ENCODE measurements around the gene CTTNBP2.

Gene CTTNBP2

DNA sequence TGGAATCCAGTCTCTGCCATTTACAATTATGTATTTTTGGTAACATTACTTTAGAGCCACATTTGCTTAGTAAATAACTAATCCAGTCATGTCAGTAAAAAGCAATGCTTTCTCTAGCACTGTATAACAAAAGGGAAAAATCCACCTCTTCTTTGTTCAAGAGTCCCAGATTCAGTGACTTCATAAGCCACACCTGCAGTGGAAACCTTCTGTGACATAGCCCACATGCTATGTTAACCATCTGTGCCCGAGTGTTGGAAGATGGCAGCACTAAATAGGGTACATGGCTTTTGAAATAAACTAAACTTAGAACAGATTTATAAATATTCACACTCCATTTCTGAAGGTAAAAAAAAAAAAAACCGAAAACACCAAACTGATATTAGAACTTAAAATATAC, 83.0 kb downstream of the CTTNBP2 start:
- no peak for DNase-seq (ENCODE audit: low read depth, low spot score)

GRCh38 chr7:117785431-117785830, 87.8 kb downstream of the CTTNBP2 start:
- DNase-seq (ENCODE audit: low read depth, low spot score), result no peak

- DNase-seq (ENCODE audit: low read depth, low spot score), result no peak
These were observed 88.9 kb downstream of the CTTNBP2 start for GRCh38 chr7:117784315-117784714.

DNA sequence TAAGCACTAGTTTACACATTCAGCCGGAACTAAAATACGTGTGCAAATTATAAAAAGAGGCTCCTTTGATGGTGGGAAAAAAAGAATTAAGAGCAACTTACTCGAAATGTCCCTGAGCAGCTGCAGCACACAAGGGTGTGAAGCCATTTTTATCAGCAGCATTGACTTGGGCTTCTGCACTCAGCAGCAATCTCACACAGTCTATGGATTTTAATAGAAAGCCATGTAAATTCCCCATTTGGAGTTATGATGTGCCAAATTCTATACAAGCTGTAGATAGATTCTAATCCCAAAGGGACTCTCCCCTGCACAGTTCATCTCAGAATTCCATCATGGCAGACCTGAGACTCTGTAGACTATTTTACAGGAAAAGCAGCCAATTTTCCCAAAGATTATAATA, 90.5 kb downstream of the CTTNBP2 start:
- DNase-seq (ENCODE audit: low read depth, low spot score), result no peak

DNA sequence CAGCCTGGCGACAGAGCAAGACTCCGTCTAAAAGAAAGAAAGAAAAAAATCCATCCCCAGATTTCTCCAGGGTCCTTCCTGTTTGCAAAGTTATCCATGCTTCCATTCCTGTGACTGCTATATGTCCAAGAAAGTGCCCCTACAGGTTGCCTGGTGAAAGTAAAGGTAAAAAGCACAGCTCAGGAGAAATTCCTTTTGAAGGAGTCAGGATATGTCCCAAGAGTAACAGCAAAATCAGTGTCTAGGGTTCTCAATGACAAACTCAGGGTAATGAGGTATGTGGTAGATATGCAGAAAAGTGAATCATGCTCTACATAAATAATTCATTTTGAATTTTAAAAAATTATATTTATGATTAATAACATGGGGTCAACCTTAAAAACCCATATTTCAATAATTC, 91.5 kb downstream of the CTTNBP2 start:
- DNase-seq (ENCODE audit: low read depth, low spot score), result no peak

DNA sequence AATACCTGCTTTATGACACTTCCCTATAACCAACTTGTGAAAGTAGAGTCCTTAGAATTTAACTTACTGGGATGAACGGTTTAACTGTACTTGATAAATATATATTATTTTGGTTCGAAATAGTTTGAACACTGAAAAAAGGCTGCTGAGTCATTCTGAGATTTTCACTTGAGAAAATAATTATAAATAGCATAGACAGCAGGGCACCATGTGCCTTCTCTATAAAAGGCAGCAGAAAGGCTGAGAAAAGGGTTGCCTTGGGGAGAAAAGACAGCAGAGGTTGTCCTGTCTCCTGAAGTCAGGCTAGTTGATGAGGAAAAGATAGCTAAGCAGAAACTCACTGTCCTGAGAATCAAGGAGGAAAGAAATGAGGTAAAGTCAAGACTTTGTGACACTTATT, 92.4 kb downstream of the CTTNBP2 start:
- no peak for DNase-seq (ENCODE audit: low read depth, low spot score)

GRCh38 chr7:117777335-117778142, 95.7 kb downstream of the CTTNBP2 start:
- no peak for DNase-seq (ENCODE audit: low read depth, low spot score)

GRCh38 chr7:117776224-117776623, 97.0 kb downstream of the CTTNBP2 start:
- no peak for DNase-seq (ENCODE audit: low read depth, low spot score)

DNA sequence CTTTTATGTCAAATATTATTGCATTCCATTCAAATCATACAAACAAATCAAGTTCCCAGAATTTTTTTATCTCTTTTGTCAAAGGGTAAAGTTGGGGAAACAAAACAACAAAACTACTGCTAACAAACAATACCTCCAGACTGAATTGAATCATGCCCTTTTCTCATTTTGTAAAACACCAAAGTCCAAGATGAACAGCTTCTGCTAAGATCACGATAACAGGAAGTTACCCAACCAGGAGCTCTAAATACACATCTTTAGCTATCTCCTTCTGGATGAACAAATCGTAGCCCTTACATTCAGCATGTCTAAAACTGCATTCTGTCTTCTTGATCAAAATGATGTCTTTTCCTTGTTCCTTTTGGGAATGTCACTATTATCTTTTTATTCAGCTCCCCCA, 97.4 kb downstream of the CTTNBP2 start:
- no peak for DNase-seq (ENCODE audit: low read depth, low spot score)

DNA sequence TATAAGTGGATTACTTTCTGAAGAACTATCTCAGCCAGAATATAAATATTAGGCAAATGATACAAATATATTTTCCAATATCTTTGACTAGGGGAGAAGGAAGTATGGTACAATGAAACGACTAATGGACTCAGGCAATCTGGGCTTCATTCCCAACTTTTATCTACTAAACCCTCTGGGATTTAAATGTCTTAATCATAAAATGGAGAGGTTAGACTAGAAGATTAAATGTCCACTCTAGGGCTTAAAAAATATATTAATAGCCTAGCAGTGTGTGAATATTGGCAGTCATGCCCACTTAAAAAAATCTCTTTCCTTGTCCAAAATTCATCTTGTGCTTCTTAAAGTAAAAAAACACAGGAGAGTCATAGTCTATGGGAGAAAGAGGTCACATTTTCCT, 98.3 kb downstream of the CTTNBP2 start:
- no peak for DNase-seq (ENCODE audit: low read depth, low spot score)

DNA sequence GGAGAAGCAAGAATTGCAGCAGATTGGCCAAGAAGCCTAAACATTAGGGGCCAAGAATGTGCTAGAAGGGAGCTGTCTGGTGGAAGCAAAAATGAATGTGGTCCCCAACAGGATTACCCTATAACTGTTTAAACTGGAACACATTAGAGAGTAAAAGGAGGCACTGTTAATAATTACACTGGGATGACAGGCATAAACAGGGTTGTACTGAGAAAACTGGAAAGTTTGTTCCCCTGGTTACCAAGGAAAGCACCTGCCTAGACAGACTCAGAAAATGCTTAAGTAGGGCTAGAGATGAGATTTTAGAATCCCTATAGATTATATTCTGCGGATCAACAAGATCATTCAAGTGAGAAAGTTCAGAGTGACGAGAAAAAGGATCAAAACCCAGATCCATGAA, 100.8 kb downstream of the CTTNBP2 start:
- no peak for DNase-seq (ENCODE audit: low read depth, low spot score)

DNA sequence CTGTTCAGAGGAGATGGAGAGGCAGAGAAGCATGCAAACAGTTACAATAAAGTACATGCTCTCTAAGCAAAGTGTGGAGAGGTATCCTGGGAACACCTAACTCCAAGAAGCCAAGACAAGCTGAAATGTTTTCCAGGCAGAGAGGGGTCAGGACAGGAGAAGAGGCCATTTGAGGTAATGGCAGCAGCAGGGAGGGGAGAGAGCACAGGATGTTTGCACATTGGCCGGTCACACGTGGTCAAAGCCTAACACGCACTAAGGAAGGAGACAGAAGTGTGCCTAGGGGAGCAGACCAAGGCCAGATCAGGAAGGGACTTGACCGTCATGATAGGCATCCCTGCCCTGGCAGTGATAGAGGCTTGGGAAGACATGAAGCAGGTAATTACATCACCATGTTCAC, 101.5 kb downstream of the CTTNBP2 start:
- no peak for DNase-seq (ENCODE audit: low read depth, low spot score)

DNA sequence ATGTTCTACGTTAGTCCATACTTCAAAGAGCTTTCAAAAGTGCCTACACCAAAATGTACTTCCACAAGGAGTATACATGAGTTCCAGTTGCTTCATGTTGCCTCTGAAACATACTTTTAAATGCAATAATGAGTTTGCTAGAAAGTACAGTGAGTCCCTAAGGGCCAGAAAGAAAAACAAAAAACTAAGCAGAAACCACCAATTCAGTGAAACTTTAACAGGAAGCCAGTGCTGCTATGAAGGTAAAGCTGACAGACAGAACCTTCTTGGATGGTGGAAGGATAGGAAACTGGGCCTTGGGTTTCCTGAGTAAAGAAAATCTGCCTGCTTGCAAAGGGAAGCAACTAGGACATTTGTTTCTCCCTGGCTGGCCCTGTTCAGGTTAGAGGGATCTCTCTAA, 104.2 kb downstream of the CTTNBP2 start:
- no peak for DNase-seq (ENCODE audit: low read depth, low spot score)

DNA sequence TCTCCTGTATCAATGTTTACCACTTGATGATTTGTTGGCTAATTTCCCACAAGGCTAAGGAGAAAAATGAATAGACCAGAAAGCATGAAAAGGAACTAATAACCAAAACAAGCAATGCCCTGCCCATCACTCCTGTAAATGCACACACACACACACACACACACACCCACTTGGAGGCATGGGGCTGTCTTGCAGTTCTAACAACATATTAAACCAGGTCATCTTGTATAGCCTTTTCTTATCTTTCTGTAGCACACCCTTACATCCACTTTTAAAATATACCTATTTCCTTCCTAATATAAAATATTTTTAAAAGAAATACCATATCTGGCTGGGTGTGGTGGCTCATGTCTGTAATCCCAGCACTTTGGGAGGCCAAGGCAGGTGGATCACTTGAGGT, 105.3 kb downstream of the CTTNBP2 start:
- no peak for DNase-seq (ENCODE audit: low read depth, low spot score)

- no peak for DNase-seq (ENCODE audit: low read depth, low spot score)
These were observed 106.3 kb downstream of the CTTNBP2 start for GRCh38 chr7:117766913-117767312.

GRCh38 chr7:117764031-117764430, 109.2 kb downstream of the CTTNBP2 start:
- no peak for DNase-seq (ENCODE audit: low read depth, low spot score)

- no peak for DNase-seq (ENCODE audit: low read depth, low spot score)
These were observed 111.2 kb downstream of the CTTNBP2 start for GRCh38 chr7:117762055-117762454.

DNA sequence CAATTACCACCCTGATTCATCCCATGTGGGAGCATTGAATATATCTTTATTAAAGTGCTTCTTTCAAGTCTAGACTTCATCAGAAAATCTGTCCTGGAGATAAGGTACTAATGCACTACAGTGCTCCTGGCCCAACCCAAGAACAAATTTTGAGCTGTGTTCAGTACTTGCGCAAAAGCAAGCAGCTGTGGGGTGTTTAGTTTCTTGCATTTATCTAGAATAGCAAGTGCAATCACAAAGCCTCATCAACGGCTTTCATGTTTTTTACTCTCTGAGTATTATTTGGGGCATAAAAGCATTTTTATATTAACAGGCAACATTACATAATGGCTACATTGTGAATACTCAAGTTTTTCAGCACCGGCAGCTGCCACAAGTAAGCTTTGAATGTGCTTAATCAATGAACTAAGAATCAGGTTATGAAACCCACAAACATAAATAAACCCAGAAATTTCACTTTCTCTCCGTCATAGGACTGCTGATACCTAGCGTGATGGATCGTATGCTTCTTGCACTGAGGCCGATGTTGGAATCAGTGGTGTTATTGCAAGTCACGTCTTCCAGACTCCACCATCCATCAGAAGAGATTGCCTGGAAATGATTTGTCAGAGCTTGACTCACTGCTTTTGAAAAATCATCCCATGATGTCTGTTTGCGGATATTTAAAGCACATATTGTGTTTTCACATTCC, 113.1 kb downstream of the CTTNBP2 start:
- DNase-seq (ENCODE audit: low read depth, low spot score), result no peak

- no peak for DNase-seq (ENCODE audit: low read depth, low spot score)
These were observed 115.8 kb downstream of the CTTNBP2 start for GRCh38 chr7:117757440-117757839.

- no peak for DNase-seq (ENCODE audit: low read depth, low spot score)
These were observed 116.6 kb downstream of the CTTNBP2 start for GRCh38 chr7:117756586-117757085.

DNA sequence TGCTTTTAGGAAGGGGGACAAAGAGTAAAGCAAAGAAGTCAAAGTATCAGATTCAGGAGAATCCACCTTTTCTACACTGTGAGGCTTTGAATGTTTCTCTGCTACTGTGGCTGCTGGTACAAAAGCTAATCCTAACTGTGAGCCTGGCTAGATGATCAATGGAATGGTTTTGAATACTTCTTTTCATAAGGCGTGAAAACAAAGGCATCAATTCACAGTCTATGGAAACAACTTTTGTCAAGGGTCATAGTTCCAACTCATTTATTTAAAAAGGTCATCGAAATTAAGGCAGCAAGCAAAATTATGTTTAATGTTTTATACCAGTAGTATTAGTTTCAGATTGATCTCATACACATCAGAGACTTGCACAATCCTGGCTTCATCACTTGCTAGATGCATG, 118.1 kb downstream of the CTTNBP2 start:
- no peak for DNase-seq (ENCODE audit: low read depth, low spot score)

DNA sequence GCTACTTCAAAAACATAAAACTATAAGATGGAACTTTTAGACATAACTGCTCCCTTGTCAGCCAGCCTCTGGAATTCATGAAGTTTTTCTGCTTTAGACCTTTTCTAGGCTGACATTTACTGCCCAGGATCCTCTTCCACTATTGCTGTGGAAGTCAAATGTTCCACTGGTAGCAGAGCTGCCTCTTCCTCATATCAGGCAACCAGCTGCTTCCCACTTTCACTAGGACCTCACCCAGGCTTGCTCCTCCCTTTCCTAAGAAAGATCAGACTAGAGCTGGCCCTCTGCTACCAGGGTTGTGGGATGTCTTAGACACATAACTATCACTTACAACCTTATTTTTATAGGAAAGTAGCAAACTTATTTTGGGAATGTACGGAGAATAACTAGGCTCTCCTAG, 121.5 kb downstream of the CTTNBP2 start:
- no peak for DNase-seq (ENCODE audit: low read depth, low spot score)
